Ascending aorta (tissue), 2 donors: Measurements from ENCODE around the gene ZNF784. TPM values are rescaled to one million over a fixed set of nuclear protein-coding genes. Genes with fewer than 3 reads are reported as not detected.
"Not testable (repeated sequence)": the region's sequence is repeated elsewhere in the genome, so short reads cannot be mapped to it uniquely, and the experiment has no call there.

Experiments
- DNase-seq, 2 donors: peaks; one replicate each; pipeline ENCODE4 v3.0.0-alpha.2; 2019; ENCODE audit warnings: low spot score in 2 of 2
- H3K27ac ChIP-seq, 2 donors: fragments of 200-600 bp; sonication (generic); one replicate each; pipeline ENCODE4 v1.5.1; 2016 to 2017; ENCODE audit warnings: mild to moderate bottlenecking in 1 of 2
- H3K27me3 ChIP-seq: fragments of 200-600 bp; sonication (generic); one replicate; pipeline ENCODE4 v1.5.1; 2017
- H3K36me3 ChIP-seq, 2 donors: fragments of 200-600 bp; sonication (generic); one replicate each; pipeline ENCODE4 v1.5.1; 2016
- H3K4me1 ChIP-seq, 2 donors: fragments of 200-600 bp; sonication (generic); one replicate each; pipeline ENCODE4 v1.5.1; 2016 to 2017; ENCODE audit warnings: mild to moderate bottlenecking in 1 of 2
- H3K4me3 ChIP-seq, 2 donors: fragments of 200-600 bp; sonication (generic); one replicate each; pipeline ENCODE4 v1.5.1; 2016 to 2017; ENCODE audit warnings: mild to moderate bottlenecking in 1 of 2
- H3K9me3 ChIP-seq, 2 donors: fragments of 200-600 bp; sonication (generic); one replicate each; pipeline ENCODE4 v1.5.1; 2016
- intact Hi-C: fragments of 100-400 bp; cut with DNase I; formaldehyde crosslinking; loops from one replicate; pipeline ENCODE4 v1.15.1; 2023
- total RNA-seq: library from RNA; depleted of rRNA; stranded (reverse); fragments of >200 nt; gene quantifications from one replicate; pipeline ENCODE4 v1.1.0, GENCODE V29; 2016
- TF ChIP-seq, protein P1 (sequence below), 3 experiments: fragments of 200-600 bp in 2 of 3; fragments of 450-650 bp in 1 of 3; sonication (generic) in 2 of 3; IDR thresholded peaks; one replicate each; pipeline ENCODE4 v1.5.1; 2016 to 2019; ENCODE audit warnings: antibody characterized with exemption in 3 of 3, mild to moderate bottlenecking in 1 of 3, moderate library complexity in 1 of 3

Gene ZNF784
- total RNA-seq, 1 donor from 2014 or later, result 14.7 TPM

DNA sequence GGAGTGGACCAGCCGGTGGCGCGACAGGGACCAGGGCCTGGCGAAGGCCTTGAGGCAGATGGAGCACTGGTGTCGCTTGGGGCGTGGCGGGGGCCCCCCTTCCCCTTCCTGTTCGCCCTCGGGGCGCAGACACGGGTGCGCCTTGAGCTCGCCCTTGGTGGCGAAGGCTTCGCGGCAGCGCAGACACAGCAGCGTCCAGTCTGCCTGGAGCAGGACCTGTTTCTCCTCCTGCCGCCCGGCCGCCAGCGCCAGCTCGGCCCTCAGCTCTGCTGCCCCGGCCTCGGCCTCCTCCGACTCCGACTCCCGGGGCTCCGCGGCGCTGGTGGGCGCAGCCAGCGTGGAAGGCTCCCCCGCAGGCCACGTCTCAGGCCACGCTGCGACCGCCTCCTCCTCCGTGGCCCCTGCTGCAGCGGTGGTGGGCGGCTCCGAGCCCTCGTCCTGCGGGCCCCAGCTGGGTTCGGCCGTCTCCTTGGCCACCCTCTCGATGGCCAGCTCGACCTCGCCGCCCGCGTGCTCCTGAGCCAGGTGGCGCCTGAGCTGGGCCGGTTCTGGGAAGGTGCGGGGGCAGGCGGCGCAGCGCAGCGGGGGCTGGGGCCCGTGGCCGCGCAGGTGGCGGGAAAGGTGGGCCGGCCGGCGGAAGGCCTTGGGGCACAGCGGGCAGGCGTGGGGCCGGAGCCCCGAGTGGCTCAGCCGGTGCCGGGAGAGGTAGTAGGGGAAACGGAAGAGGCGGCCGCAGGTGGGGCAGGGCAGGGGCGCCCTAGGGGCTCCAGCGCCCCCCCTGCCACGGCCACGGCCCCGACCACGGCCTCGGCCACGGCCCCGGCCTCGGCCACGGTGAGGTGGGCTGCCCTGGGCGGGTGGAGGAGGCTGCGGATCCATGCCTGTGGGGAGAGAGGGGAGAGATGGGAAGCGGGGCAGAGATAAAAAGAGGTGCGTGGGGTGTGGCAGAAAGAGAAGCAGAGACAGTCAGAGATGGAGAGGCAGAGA lies 45.3 kb downstream of the ZNF784 start:
- H3K4me3 ChIP-seq, result peak overlapping the region in 1 of 2 donors; percentile 85
- H3K36me3 ChIP-seq, result peaks cover 16 to 22% of the 10 kb centered on the region in 2 donors
- intact Hi-C loops, result no loop called here
- H3K27ac ChIP-seq, result peak overlapping the region in 1 of 2 donors; percentile 89
- no peaks in the 10 kb centered on the region for H3K27me3 ChIP-seq
- H3K9me3 ChIP-seq, result no peaks in the 10 kb centered on the region
- no peak for DNase-seq
- peaks cover 0 to 6% of the 10 kb centered on the region in 2 donors for H3K4me1 ChIP-seq
- TF ChIP-seq, protein P1, sequence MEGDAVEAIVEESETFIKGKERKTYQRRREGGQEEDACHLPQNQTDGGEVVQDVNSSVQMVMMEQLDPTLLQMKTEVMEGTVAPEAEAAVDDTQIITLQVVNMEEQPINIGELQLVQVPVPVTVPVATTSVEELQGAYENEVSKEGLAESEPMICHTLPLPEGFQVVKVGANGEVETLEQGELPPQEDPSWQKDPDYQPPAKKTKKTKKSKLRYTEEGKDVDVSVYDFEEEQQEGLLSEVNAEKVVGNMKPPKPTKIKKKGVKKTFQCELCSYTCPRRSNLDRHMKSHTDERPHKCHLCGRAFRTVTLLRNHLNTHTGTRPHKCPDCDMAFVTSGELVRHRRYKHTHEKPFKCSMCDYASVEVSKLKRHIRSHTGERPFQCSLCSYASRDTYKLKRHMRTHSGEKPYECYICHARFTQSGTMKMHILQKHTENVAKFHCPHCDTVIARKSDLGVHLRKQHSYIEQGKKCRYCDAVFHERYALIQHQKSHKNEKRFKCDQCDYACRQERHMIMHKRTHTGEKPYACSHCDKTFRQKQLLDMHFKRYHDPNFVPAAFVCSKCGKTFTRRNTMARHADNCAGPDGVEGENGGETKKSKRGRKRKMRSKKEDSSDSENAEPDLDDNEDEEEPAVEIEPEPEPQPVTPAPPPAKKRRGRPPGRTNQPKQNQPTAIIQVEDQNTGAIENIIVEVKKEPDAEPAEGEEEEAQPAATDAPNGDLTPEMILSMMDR (IDR thresholded peaks at IDR 0.05), result no peak

DNA sequence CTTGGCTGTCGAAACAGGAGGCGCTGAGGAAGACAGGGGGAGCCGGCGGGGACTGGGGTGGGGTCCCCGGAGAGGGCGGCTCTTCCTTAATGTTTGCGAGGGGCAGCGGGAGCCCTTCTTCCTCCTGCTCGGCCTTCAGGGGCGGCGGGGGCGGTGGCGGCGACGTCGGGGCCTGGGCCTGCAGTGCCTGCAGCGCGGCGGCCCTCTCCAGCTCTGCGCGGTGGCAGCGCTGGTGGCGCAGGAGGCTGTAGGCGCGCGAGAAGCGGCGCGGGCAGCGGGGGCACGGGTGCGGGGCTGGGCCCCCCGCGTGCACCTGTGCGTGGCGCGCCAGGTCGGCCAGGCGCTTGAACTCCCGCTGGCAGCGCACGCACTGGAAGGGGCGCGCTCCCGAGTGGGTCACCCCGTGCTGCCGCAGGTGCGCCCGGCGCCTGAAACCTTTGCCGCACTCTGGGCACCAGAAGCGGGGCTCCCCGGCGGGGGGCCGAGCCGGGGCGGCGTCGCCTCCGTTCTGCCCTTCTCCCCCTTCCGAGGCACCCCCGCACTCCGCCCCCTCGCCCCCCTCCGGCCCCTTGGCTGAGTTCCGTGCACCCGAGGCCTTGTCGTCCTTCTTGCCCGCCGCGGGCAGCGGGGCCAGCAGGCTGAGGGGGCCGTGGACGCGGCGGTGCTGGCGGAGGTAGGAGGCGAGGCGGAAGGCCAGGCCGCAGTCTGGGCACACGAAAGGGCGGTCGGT lies 46.2 kb downstream of the ZNF784 start:
- peaks cover 0 to 6% of the 10 kb centered on the region in 2 donors for H3K4me1 ChIP-seq
- intact Hi-C loops, result no loop called here
- TF ChIP-seq, protein P1 (IDR thresholded peaks at IDR 0.05), result no peak
- no peak for DNase-seq
- H3K27ac ChIP-seq, result no peak overlapping the region
- no peaks in the 10 kb centered on the region for H3K9me3 ChIP-seq
- no peaks in the 10 kb centered on the region for H3K27me3 ChIP-seq
- H3K36me3 ChIP-seq, result peaks cover 16 to 22% of the 10 kb centered on the region in 2 donors
- no peak overlapping the region for H3K4me3 ChIP-seq

DNA sequence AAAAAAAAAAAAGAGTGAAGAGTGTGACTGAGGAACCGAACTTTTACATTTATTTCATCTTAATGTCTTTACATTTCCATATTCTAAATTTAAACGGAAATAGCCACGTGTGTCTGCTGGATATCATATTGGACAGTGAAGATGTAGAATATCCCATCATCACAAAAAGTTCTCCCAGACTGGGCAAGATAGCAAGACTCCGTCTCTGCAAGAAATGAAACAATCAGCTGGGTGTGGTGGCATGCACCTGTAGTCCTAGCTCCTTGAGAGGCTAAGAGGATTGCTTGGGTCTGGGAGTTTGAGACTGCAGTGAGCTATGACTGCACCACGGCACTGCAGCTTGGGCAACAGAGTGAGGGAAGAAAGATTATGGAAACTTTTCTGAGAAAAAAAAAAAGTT lies 47.6 kb downstream of the ZNF784 start:
- no peak overlapping the region for H3K4me3 ChIP-seq
- peaks cover 16 to 22% of the 10 kb centered on the region in 2 donors for H3K36me3 ChIP-seq
- TF ChIP-seq, protein P1 (IDR thresholded peaks at IDR 0.05), result no peak
- no peak for DNase-seq
- no peaks in the 10 kb centered on the region for H3K9me3 ChIP-seq
- intact Hi-C loops, result no loop called here
- H3K27me3 ChIP-seq, result no peaks in the 10 kb centered on the region
- H3K27ac ChIP-seq, result no peak overlapping the region
- H3K4me1 ChIP-seq, result peaks cover 0 to 6% of the 10 kb centered on the region in 2 donors

DNA sequence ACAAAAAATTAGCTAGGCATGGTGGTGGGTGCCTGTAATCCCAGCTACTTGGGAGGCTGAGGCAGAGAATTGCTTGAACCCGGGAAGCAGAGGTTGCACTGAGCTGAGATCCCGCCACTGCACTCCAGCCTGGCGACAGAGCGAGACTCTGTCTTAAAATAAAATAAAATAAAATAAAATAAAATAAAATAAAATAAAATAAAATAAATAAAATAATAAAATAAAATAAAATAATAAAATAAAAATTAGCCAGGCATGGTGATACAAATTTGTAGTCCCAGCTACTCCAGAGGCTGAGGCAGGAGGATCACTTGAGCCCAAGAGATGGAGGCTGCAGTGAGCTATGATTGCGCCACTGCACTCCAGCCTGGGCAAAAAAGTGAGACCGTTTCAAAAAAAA lies 50.4 kb downstream of the ZNF784 start:
- H3K4me1 ChIP-seq, DNase-seq, H3K4me3 ChIP-seq, intact Hi-C loops, H3K27ac ChIP-seq, H3K27me3 ChIP-seq, H3K9me3 ChIP-seq: not testable (repeated sequence)
- peaks cover 13 to 19% of the 10 kb centered on the region in 2 donors for H3K36me3 ChIP-seq

Other genes with a start within 250 kb of the ZNF784 start
- gene TMEM190, start 247.7 kb downstream of the ZNF784 start, total RNA-seq, result not detected
- gene TMEM238, start 240.3 kb downstream of the ZNF784 start, total RNA-seq, result not detected
- 542 TPM for gene RPL28, start 238.6 kb downstream of the ZNF784 start, total RNA-seq
- gene UBE2S, start 216.8 kb downstream of the ZNF784 start, total RNA-seq, result 82.6 TPM
- gene SHISA7, start 181.3 kb downstream of the ZNF784 start, total RNA-seq, result 0.85 TPM
- gene ISOC2, start 162.9 kb downstream of the ZNF784 start, total RNA-seq, result 96.7 TPM
- not detected for gene C19orf85, start 159.8 kb downstream of the ZNF784 start, total RNA-seq
- gene ZNF628, start 147.9 kb downstream of the ZNF784 start, total RNA-seq, result 13.2 TPM
- 21.6 TPM for gene NAT14, start 139.4 kb downstream of the ZNF784 start, total RNA-seq
- 22.4 TPM for gene SSC5D, start 136.1 kb downstream of the ZNF784 start, total RNA-seq
- gene SBK2, start 87.4 kb downstream of the ZNF784 start, total RNA-seq, result not detected
- not detected for gene SBK3, start 79.0 kb downstream of the ZNF784 start, total RNA-seq
- 14.2 TPM for gene ZNF579, start 43.7 kb downstream of the ZNF784 start, total RNA-seq
- gene FIZ1, start 25.0 kb downstream of the ZNF784 start, total RNA-seq, result 30.5 TPM
- gene ZNF524, start 24.3 kb downstream of the ZNF784 start, total RNA-seq, result 28.6 TPM
- gene ZNF865, start 18.9 kb downstream of the ZNF784 start, total RNA-seq, result 22.0 TPM
- gene ZNF580, start 16.4 kb upstream of the ZNF784 start, total RNA-seq, result 163 TPM
- 12.1 TPM for gene ZNF581, start 19.1 kb upstream of the ZNF784 start, total RNA-seq
- gene CCDC106, start 23.6 kb upstream of the ZNF784 start, total RNA-seq, result 27.6 TPM
- 221 TPM for gene U2AF2, start 30.5 kb upstream of the ZNF784 start, total RNA-seq
- gene EPN1, start 50.7 kb upstream of the ZNF784 start, total RNA-seq, result 122 TPM
- not detected for gene NLRP9, start 113.8 kb upstream of the ZNF784 start, total RNA-seq
- gene RFPL4A, start 134.5 kb upstream of the ZNF784 start, total RNA-seq, result not detected
- not detected for gene RFPL4AL1, start 144.6 kb upstream of the ZNF784 start, total RNA-seq
- not detected for gene NLRP11, start 207.4 kb upstream of the ZNF784 start, total RNA-seq
- gene NLRP4, start 212.0 kb upstream of the ZNF784 start, total RNA-seq, result not detected